Heart right ventricle (tissue), 16 donors: ENCODE data around the gene C5. TPM values are rescaled to one million over a fixed set of nuclear protein-coding genes. Genes with fewer than 3 reads are reported as not detected.

Experiments
- ATAC-seq, 8 donors: fragments of 200-7000 bp; cut with Tn5 transposase; one replicate each; pipeline ENCODE4 v1.9.1; 2020; ENCODE audit warnings: mild to moderate bottlenecking in 8 of 8, moderate library complexity in 8 of 8, moderate number of reproducible peaks in 1 of 8
- DNase-seq, 2 donors: peaks; one replicate each; pipeline ENCODE4 v3.0.0-alpha.2; 2020
- H3K27ac ChIP-seq, 10 donors: fragments of 200-600 bp; sonication (generic) in 2 of 10; one replicate each; pipeline versions ENCODE4 v1.5.0 to v1.8.0; 2020 to 2022; ENCODE audit warnings: mild to moderate bottlenecking in 3 of 10
- H3K27me3 ChIP-seq, 7 donors: fragments of 200-600 bp; one replicate each; pipeline ENCODE4 v1.8.0; 2021 to 2022; ENCODE audit warnings: mild to moderate bottlenecking in 2 of 7
- H3K36me3 ChIP-seq, 9 donors: fragments of 200-600 bp; sonication (generic) in 1 of 9; one replicate each; pipeline versions ENCODE4 v1.5.0 to v1.8.0; 2020 to 2022; ENCODE audit warnings: mild to moderate bottlenecking in 2 of 9
- H3K4me1 ChIP-seq, 9 donors: fragments of 200-600 bp; sonication (generic) in 1 of 9; one replicate each; pipeline versions ENCODE4 v1.5.0 to v1.8.0; 2020 to 2022; ENCODE audit warnings: mild to moderate bottlenecking in 4 of 9
- H3K4me3 ChIP-seq, 10 donors: fragments of 200-600 bp; sonication (generic) in 2 of 10; one replicate each; pipeline versions ENCODE4 v1.5.0 to v1.8.0; 2020 to 2022; ENCODE audit warnings: mild to moderate bottlenecking in 7 of 10, moderate library complexity in 2 of 10
- H3K9me3 ChIP-seq, 11 donors: fragments of 200-600 bp in 10 of 11; sonication (generic) in 2 of 11; one replicate each; pipeline versions ENCODE4 v1.5.0 to v1.8.0; 2013 to 2022; ENCODE audit warnings: mild to moderate bottlenecking in 2 of 11, control low read depth in 1 of 11, moderate library complexity in 1 of 11
- WGBS, 2 donors: extraction: QIAGEN DNeasy Blood & Tissue Kit; methylation state at CpG; one replicate each; pipeline ENCODE4 v1.1.7; 2013; ENCODE audit warnings: inconsistent platforms in 1 of 2; 5-methylcytosine and 5-hydroxymethylcytosine counted together
- intact Hi-C, 10 donors: fragments of 100-400 bp; cut with DNase I; formaldehyde crosslinking; loops; one replicate each; pipeline versions ENCODE4 v1.11.1 to v1.14.2; 2022
- polyA plus RNA-seq, 2 donors: library from polyadenylated mRNA; stranded (reverse); fragments of 200-250 nt; gene quantifications; one replicate each; pipeline ENCODE4 v1.2.3, GENCODE V29; 2013
- total RNA-seq, 10 donors: library from RNA; stranded (reverse); fragmentation: NEBNext Ultra II Directional in 3 of 10; extraction: Animal tissue kit (Norgen Biotek cat#: 25700) in 3 of 10; gene quantifications; one replicate each; pipeline versions ENCODE4 v1.2.1 to v1.2.4, GENCODE V29; 2021 to 2023
- TF ChIP-seq, protein P1 (sequence below), 9 donors: fragments of 200-600 bp; sonication (generic) in 2 of 9; IDR thresholded peaks; one replicate each; pipeline versions ENCODE4 v1.5.0 to v1.8.0; 2021 to 2022; ENCODE audit warnings: antibody characterized with exemption in 9 of 9, mild to moderate bottlenecking in 5 of 9, moderate library complexity in 1 of 9
- donor health status: Arrhythmogenic right ventricular cardiomyopathy.
- donor health status: ischemic (EF 13 %, LVEDD 7.1; RV severe dilation, severe dysfunction).
- donor health status: healthy with polysubstance abuse.
- donor health status: DM: no; HTN: yes; CAD: no.
- donor health status: DM: no; HTN: no; CAD: no.
- donor health status: ischemic (EF 25% LVEDD 6.9; RV normal size, moderate dysfunction).
- donor health status: ischemic (EF 25% LVEDD 5.7; RV mildly dilated, moderate dysfunction).
- donor health status: healthy.
- donor health status: DM: yes; HTN: yes; CAD: no.
- donor health status: Ischemic cardiomyopathy.
- donor health status: ischemic (EF 35%, LVEDD 5.7; RV mildly dilated, moderate dysfunction).
- donor health status: nonischemic (EF 11% LVEDD 7.7; RV severe dilation, severe dysfunction).
- donor health status: DM: yes; HTN: yes; CAD: no.
- donor health status: PGD.
- donor health status: ischemic (EF 29% LVEDD 5.4; RV normal size, mild dysfunction).
- donor health status: nonischemic (EF 23%, LVEDD 6.1; RV moderate dilation, normal function).

Gene C5
- total and polyA plus RNA-seq, 12 donors: 0.35 to 1.5 (median 0.50) TPM

DNA sequence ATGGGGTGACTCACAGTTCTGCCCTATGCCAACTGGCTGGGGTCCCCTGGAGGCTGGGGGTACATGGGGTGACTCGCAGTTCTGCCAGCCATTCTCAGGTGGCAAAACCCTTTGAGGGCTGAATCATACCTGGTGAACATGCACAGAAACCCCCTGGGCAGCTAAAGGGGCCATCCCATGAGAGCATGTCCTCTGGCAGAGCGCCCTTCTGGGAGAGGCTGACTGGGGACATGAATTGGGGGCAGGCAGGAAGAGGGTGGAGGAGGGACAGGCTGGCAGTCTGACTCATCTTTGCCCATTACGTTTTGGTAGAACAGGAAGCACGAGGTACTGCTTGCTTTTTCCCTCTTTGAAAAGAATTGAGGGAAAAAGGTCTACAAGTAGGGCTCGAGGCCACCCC is 140.2 kb downstream of the C5 start:
- WGBS, 2 donors: 79 to 85% methylated on average over 5 of the region's 5 CpGs
- Histone ChIP-seq H3K4me3 (no peak overlapping the region), H3K27me3 (no peaks in the 10 kb centered on the region), H3K27ac (peak overlapping the region in 1 of 10 donors; percentile 55), H3K9me3 (no peaks in the 10 kb centered on the region), H3K4me1 (peaks cover 0 to 14% (median 0%) of the 10 kb centered on the region in 9 donors), H3K36me3 (peaks cover 0 to 87% (median 0%) of the 10 kb centered on the region in 9 donors)
- DNase-seq (no peak), ATAC-seq (peak in 1 of 8 donors; percentile 22)
- TF ChIP-seq, protein P1, sequence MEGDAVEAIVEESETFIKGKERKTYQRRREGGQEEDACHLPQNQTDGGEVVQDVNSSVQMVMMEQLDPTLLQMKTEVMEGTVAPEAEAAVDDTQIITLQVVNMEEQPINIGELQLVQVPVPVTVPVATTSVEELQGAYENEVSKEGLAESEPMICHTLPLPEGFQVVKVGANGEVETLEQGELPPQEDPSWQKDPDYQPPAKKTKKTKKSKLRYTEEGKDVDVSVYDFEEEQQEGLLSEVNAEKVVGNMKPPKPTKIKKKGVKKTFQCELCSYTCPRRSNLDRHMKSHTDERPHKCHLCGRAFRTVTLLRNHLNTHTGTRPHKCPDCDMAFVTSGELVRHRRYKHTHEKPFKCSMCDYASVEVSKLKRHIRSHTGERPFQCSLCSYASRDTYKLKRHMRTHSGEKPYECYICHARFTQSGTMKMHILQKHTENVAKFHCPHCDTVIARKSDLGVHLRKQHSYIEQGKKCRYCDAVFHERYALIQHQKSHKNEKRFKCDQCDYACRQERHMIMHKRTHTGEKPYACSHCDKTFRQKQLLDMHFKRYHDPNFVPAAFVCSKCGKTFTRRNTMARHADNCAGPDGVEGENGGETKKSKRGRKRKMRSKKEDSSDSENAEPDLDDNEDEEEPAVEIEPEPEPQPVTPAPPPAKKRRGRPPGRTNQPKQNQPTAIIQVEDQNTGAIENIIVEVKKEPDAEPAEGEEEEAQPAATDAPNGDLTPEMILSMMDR (IDR thresholded peaks at IDR 0.05): no peak
- intact Hi-C loops: no loop called here

DNA sequence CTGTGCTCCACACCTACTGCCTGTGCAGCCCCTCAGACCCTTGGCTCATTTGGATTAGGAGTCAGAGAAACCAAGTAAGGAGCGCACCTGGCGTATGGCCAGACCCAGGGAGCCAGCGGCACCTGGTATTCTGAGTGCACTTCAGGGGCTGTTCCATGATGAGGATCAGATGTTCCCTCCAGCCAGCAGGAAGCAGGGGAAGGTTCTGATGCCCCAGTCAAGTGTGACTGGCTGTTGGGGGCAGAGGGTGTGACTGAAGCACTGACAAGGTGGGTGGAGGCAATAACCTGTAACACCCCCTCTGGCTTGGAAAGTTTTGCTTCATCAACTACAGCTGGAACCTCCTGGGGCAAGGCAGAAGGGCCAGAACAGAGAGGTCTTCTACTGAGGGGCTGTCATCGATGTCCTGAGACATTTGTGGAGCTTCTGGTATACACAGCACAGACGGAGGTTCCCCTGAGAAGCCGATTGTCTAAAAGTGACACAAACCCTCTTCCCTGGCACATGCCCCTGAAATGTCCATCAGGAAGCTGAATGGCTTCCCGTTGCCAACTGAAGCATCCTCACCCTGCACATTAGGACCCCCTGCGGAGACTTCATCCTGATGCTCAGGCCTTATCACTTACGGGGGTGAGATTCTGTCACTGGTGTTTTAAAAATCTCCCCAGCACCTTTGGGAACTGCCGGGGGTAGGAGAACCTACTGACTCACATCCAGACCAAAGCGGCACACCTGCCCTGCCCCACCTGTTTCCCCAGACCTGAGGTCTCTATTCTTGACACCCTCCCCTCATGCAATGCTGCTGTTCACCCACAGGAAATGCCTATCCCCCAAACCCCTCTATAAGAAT is 144.5 kb downstream of the C5 start:
- Histone ChIP-seq H3K27ac (peak overlapping the region in 1 of 10 donors; percentile 65), H3K4me3 (no peak overlapping the region), H3K9me3 (no peaks in the 10 kb centered on the region), H3K36me3 (peaks cover 0 to 65% (median 0%) of the 10 kb centered on the region in 9 donors), H3K27me3 (no peaks in the 10 kb centered on the region), H3K4me1 (peaks cover 0 to 10% (median 0%) of the 10 kb centered on the region in 9 donors)
- DNase-seq (no peak), ATAC-seq (no peak)
- WGBS, 2 donors: 88 to 90% methylated on average over 11 of the region's 11 CpGs
- TF ChIP-seq, protein P1 (IDR thresholded peaks at IDR 0.05): no peak
- intact Hi-C loops: no loop called here

DNA sequence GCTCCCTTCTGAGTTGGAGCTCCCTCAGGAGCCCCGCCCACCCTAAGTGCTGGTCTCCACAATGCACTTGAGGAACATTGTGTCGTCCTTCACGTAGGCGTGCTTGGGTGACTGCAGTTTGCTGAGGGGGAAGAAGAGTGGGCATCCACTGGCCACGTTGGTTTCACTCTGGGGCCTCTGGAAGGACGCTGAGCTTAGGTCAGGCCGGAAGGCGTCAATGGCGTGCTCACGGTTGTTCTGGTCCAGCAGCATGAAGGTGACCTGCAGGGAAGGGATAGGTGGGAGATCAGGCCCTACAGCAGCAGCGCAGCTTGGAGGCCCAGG is 145.1 kb downstream of the C5 start:
- no peaks in the 10 kb centered on the region for H3K27me3 ChIP-seq
- intact Hi-C loops: no loop called here
- WGBS, 2 donors: 95 to 98% methylated on average over 11 of the region's 11 CpGs
- no peak for ATAC-seq
- H3K36me3 ChIP-seq: peaks cover 0 to 59% (median 0%) of the 10 kb centered on the region in 9 donors
- no peak overlapping the region for H3K4me3 ChIP-seq
- no peak for DNase-seq
- no peaks in the 10 kb centered on the region for H3K9me3 ChIP-seq
- TF ChIP-seq, protein P1 (IDR thresholded peaks at IDR 0.05): no peak
- H3K27ac ChIP-seq: peak overlapping the region in 1 of 10 donors; percentile 65
- peaks cover 0 to 4% (median 0%) of the 10 kb centered on the region in 9 donors for H3K4me1 ChIP-seq

DNA sequence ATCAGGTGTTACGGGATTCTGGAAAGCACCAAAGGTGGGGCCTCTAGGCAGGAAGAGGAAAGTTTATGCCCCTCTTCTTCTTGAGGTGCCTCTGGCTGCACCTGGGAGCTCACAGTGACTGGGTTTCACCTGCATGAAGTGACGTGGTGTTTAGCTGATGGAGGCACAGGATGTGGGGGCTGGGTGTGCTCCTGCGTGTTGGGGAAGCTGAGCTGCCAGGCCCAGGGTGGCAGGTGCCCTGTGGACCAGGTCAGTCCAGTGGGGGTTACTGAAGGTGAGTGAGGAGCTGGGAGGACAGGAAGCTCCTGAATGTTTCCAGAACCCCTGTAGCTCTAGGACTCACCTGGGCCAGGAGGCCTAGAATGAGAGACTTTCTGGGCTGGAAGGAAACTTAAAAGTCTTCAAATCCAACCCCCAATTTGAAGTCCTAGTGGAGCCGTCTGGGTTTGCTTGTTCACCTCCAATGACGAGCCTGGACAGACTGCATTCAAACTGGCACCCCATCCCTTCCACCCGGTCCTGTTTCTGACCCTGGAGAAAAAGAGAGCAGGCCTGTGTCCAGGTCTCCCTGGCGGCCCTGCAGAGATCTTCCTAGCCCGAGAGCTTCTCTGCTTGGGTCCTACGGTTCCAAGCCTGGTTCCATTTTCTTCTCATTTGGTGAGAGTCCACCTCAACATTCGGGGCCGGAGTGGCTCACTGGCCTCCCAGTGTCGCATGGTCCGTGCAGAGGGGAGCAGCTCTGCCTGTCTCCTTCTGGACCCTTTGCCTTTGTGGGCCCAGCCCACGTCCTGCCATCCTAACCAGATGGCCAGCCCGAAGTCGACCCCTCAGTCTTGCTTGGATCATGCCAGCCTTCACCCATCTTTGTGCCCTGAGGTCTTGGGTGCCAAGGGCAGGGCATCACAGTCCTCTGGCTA is 145.8 kb downstream of the C5 start:
- TF ChIP-seq, protein P1 (IDR thresholded peaks at IDR 0.05): no peak
- no peak overlapping the region for H3K4me3 ChIP-seq
- ATAC-seq: no peak

More for the DNA sequence above, 145.8 kb downstream of the C5 start:
- Histone ChIP-seq H3K36me3 (peaks cover 0 to 53% (median 0%) of the 10 kb centered on the region in 9 donors), H3K27me3 (no peaks in the 10 kb centered on the region), H3K9me3 (no peaks in the 10 kb centered on the region), H3K4me1 (no peaks in the 10 kb centered on the region), H3K27ac (peak overlapping the region in 1 of 10 donors; percentile 65)
- intact Hi-C loops: no loop called here
- WGBS, 2 donors: 89 to 91% methylated on average over 16 of the region's 16 CpGs
- no peak for DNase-seq
